Measurements from ENCODE around the gene B9D1. TPM values are rescaled to one million over a fixed set of nuclear protein-coding genes. Genes with fewer than 3 reads are reported as not detected.

B9D1 gene
- total and polyA plus RNA-seq, 2 of the 13 experiments (the other 11 are each of a cell fraction or from before 2014, with no cell fraction given): 27.7 to 31.1 TPM

DNA sequence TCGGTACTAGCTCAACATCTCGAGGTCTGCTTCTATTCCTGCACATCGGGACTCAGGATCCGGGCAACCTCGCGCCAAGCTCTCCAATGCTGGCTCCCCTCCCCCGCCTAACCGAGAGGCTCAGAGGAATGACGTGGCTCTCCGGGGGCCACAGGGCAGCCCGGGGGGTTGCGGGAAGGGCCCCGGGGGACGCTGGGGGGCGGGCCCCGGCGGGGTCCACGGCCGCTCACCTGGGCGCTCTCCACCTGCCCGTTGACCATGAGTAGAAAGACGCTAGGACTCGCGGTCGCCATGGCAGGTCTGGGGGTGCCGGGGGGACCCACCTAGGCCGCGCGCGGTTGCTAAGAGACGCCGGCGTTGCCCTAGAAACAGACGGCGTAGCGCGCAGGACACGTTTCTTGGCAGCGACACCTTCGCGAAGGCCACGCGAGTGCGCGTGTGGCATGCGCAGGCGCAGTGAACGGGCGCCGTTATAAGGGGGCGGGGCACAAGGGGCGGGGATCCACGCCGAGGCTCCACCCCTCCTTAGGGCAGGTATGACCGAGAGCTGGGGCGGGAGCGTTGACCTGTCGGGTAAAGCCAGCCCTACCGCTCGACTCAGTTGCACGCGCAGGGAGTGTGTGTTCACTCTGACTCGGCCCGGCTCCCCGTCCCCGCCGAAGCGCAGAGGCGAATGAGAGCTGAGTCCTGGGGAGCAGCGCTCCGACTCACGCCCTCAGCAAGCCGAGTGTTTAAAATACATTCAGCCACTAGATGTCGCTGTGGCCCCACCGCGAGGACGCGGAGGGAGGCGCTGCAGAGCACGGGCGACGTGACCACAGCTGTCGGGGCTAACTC is at the start of gene B9D1 (continued):
- TF ChIP-seq, protein P1, sequence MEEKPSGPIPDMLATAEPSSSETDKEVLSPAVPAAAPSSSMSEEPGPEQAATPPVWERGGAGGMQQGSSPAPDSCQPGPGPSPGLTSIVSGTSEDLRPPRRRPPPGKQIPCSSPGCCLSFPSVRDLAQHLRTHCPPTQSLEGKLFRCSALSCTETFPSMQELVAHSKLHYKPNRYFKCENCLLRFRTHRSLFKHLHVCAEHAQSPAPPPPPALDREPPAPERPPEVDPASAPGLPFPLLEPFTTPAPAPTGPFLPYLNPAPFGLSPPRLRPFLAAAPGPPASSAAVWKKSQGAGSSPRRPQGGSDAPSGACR (CRISPR knock-in tag; IDR thresholded peaks at IDR 0.05): 0 out of 2 replicates have a peak, but pooled peaks have one; percentile 81
- TF ChIP-seq MTF1 (CRISPR knock-in tag; IDR thresholded peaks at IDR 0.05) (no peak), FOXC1 (CRISPR knock-in tag; IDR thresholded peaks at IDR 0.05; ENCODE audit: borderline replicate concordance) (peak; percentile 71; the same call in 1 of the 2 replicates), SMAD3 (CRISPR knock-in tag; IDR thresholded peaks at IDR 0.05) (0 out of 2 replicates have a peak, but pooled peaks have one; percentile 25), RARA (CRISPR knock-in tag; IDR thresholded peaks at IDR 0.05) (0 out of 2 replicates have a peak, but pooled peaks have one; percentile 11), SOX13 (IDR thresholded peaks at IDR 0.05) (no peak), SOX13 (CRISPR knock-in tag; conservative IDR thresholded peaks at IDR 0.05 in 1 of 2, IDR thresholded peaks at IDR 0.05 in 1 of 2) (peak in 1 of 2 experiments; percentile 35; a peak in 1 of 4 replicates), NONO (IDR thresholded peaks at IDR 0.05) (no peak), NONO (CRISPR knock-in tag; conservative IDR thresholded peaks at IDR 0.05) (peak; percentile 57), ZNF891 (CRISPR knock-in tag; IDR thresholded peaks at IDR 0.05) (no peak), HOXA5 (CRISPR knock-in tag; IDR thresholded peaks at IDR 0.05) (peak; percentile 49), ZNF549 (CRISPR knock-in tag; IDR thresholded peaks at IDR 0.05) (no peak), ELF4 (CRISPR knock-in tag; IDR thresholded peaks at IDR 0.05; ENCODE audit: borderline replicate concordance) (no peak), CREB1 (IDR thresholded peaks at IDR 0.05) (peak; percentile 36; the same call in 1 of the 2 replicates), CREB1 (CRISPR knock-in tag; IDR thresholded peaks at IDR 0.05) (peak; percentile 73; the same call in 1 of the 2 replicates), SIN3A (IDR thresholded peaks at IDR 0.05; ENCODE audit: borderline replicate concordance, low read depth, low read length) (peak; percentile 83; the same call in 1 of the 2 replicates), MZF1 (CRISPR knock-in tag; IDR thresholded peaks at IDR 0.05; ENCODE audit: borderline replicate concordance) (no peak), ZNF205 (CRISPR knock-in tag; IDR thresholded peaks at IDR 0.05) (no peak; the same call in 1 of the 2 replicates), ZNF263 (CRISPR knock-in tag; IDR thresholded peaks at IDR 0.05) (0 out of 2 replicates have a peak, but pooled peaks have one; percentile 72), POLR2AphosphoS5 (IDR thresholded peaks at IDR 0.05; ENCODE audit: low read depth, low read length) (peak; percentile 55), BRD4 (CRISPR knock-in tag; IDR thresholded peaks at IDR 0.05) (no peak; the same call in 1 of the 2 replicates)
- TF ChIP-seq, protein P2, sequence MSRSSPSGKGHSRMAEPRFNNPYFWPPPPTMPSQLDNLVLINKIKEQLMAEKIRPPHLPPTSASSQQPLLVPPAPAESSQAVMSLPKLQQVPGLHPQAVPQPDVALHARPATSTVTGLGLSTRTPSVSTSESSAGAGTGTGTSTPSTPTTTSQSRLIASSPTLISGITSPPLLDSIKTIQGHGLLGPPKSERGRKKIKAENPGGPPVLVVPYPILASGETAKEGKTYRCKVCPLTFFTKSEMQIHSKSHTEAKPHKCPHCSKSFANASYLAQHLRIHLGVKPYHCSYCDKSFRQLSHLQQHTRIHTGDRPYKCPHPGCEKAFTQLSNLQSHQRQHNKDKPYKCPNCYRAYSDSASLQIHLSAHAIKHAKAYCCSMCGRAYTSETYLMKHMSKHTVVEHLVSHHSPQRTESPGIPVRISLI (CRISPR knock-in tag; IDR thresholded peaks at IDR 0.05; ENCODE audit: borderline replicate concordance): peak; percentile 3; the same call in 1 of the 2 replicates
- TF ChIP-seq, protein P3, sequence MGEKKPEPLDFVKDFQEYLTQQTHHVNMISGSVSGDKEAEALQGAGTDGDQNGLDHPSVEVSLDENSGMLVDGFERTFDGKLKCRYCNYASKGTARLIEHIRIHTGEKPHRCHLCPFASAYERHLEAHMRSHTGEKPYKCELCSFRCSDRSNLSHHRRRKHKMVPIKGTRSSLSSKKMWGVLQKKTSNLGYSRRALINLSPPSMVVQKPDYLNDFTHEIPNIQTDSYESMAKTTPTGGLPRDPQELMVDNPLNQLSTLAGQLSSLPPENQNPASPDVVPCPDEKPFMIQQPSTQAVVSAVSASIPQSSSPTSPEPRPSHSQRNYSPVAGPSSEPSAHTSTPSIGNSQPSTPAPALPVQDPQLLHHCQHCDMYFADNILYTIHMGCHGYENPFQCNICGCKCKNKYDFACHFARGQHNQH (CRISPR knock-in tag; IDR thresholded peaks at IDR 0.05): peak; percentile 56; the same call in 1 of the 2 replicates
- TF ChIP-seq, protein P4, sequence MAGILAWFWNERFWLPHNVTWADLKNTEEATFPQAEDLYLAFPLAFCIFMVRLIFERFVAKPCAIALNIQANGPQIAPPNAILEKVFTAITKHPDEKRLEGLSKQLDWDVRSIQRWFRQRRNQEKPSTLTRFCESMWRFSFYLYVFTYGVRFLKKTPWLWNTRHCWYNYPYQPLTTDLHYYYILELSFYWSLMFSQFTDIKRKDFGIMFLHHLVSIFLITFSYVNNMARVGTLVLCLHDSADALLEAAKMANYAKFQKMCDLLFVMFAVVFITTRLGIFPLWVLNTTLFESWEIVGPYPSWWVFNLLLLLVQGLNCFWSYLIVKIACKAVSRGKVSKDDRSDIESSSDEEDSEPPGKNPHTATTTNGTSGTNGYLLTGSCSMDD (CRISPR knock-in tag; IDR thresholded peaks at IDR 0.05): no peak
- TF ChIP-seq, protein P5, sequence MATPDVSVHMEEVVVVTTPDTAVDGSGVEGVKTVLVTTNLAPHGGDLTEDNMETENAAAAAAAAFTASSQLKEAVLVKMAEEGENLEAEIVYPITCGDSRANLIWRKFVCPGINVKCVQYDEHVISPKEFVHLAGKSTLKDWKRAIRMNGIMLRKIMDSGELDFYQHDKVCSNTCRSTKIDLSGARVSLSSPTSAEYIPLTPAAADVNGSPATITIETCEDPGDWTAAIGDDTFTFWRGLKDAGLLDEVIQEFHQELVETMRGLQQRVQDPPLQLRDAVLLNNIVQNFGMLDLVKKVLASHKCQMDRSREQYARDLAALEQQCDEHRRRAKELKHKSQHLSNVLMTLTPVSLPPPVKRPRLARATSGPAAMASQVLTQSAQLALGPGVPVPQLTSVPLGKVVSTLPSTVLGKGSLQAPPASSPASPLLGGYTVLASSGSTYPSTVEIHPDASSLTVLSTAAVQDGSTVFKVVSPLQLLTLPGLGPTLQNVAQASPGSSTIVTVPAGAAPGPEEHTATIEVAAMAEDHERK (CRISPR knock-in tag; IDR thresholded peaks at IDR 0.05; ENCODE audit: low read depth): no peak
